Measurements from ENCODE around the gene XXYLT1.

DNA sequence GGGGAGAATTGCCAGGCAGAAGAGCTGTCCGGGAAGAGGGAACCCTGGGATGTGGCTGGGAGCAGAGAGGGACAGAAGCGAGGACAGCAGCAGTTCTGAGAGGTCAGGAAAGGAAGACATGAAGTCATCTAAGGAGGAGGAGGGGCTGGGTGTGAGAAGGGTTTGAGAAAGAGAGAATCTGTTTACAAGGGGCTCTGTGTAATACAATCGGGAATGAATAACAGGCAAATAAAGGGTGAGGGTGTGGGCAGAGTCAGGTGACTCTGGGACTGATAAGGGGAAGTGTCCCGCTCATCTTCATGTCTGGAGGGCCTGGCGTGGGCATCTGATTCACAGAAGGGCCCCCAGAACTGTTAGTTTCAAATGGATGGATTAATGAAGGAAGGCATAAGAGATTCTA is 191.3 kb downstream of the XXYLT1 start:
- TF ChIP-seq EP300 (IDR thresholded peaks at IDR 0.05) (no peak), ZC3H11A (IDR thresholded peaks at IDR 0.05) (no peak), ZSCAN20 (CRISPR knock-in tag; IDR thresholded peaks at IDR 0.05) (no peak)
- TF ChIP-seq, protein P1, sequence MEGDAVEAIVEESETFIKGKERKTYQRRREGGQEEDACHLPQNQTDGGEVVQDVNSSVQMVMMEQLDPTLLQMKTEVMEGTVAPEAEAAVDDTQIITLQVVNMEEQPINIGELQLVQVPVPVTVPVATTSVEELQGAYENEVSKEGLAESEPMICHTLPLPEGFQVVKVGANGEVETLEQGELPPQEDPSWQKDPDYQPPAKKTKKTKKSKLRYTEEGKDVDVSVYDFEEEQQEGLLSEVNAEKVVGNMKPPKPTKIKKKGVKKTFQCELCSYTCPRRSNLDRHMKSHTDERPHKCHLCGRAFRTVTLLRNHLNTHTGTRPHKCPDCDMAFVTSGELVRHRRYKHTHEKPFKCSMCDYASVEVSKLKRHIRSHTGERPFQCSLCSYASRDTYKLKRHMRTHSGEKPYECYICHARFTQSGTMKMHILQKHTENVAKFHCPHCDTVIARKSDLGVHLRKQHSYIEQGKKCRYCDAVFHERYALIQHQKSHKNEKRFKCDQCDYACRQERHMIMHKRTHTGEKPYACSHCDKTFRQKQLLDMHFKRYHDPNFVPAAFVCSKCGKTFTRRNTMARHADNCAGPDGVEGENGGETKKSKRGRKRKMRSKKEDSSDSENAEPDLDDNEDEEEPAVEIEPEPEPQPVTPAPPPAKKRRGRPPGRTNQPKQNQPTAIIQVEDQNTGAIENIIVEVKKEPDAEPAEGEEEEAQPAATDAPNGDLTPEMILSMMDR (IDR thresholded peaks at IDR 0.05) = no peak

All from A549 (cell line).